Lower leg skin (tissue), 3 donors: ENCODE results near the gene TTYH2.

Experiments
- POLR2A ChIP-seq, 2 donors: fragments of 450-650 bp; IDR thresholded peaks; one replicate each; pipeline ENCODE4 v1.6.1; 2016 to 2017; ENCODE audit warnings: antibody characterized with exemption in 2 of 2, mild to moderate bottlenecking in 1 of 2, moderate library complexity in 1 of 2
- TF ChIP-seq, protein P1 (sequence below), 3 donors: fragments of 450-650 bp; IDR thresholded peaks; one replicate each; pipeline ENCODE4 v1.5.1; 2016; ENCODE audit warnings: antibody characterized with exemption in 3 of 3, mild to moderate bottlenecking in 3 of 3, moderate library complexity in 2 of 3

DNA sequence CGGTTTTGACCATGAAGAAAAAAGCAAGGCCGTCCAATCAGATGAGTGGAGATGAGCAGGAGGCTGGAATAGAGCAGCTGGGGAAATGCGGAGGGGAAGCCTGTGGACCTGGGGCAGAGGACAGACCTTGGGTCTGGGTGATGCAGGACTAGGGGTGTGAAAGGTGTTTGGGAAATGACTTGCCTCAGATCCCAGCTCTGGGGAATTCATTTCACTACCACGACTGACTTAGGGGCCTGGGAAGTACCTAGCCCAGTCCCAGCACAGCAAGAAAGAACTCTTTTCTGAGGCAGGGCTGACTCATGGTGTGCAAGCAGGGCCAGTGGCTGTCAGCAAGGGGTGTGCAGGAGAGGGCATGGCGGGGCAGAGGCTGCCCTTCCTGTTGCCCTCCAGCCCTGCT, 75.4 kb downstream of the TTYH2 start:
- no peak for TF ChIP-seq POLR2A (IDR thresholded peaks at IDR 0.05)
- TF ChIP-seq, protein P1, sequence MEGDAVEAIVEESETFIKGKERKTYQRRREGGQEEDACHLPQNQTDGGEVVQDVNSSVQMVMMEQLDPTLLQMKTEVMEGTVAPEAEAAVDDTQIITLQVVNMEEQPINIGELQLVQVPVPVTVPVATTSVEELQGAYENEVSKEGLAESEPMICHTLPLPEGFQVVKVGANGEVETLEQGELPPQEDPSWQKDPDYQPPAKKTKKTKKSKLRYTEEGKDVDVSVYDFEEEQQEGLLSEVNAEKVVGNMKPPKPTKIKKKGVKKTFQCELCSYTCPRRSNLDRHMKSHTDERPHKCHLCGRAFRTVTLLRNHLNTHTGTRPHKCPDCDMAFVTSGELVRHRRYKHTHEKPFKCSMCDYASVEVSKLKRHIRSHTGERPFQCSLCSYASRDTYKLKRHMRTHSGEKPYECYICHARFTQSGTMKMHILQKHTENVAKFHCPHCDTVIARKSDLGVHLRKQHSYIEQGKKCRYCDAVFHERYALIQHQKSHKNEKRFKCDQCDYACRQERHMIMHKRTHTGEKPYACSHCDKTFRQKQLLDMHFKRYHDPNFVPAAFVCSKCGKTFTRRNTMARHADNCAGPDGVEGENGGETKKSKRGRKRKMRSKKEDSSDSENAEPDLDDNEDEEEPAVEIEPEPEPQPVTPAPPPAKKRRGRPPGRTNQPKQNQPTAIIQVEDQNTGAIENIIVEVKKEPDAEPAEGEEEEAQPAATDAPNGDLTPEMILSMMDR (IDR thresholded peaks at IDR 0.05), result no peak
